HG03342 (cell line): ENCODE results near the gene POLD4.

Experiments used
- ATAC-seq: cut with Tn5 transposase; IDR thresholded peaks from one replicate; pipeline ENCODE4 v1.9.1; 2021; ENCODE audit warnings: mild to moderate bottlenecking, moderate library complexity; ENCODE audit not compliant: unreplicated experiment

The POLD4 gene

DNA sequence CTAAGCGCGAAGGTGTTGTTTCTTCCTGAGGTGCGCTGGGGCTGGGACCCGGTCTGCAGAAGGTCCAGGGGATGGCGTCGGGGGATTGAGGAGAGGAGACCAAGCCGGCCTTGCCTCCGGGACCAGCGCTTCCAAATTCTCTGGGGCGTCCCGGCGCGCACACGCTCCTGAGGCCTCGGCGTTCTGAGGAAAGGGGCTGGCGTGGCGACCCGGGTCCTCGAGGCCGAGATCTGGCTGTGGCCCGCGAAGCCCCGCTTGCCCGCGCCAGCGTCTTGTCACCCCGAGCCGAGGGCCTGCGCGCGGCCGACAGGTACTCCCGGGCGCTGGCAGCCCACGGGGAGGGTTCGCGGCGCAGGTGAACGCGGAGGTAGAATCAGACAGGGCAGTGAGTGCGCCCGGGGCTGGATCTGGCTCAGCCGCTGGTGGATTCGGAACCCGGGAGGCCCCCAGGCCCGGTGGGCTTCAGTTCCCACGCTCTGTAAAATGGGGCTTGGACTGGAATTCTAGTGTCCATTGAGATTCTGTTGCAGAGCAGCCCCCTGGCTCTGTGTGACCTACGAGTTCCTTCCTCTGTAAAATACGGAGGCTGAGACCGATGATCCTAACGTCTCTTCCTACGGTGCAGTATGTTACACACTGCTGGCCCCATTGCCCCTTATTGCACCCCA, 35.3 kb downstream of the POLD4 start:
- no peak for ATAC-seq

DNA sequence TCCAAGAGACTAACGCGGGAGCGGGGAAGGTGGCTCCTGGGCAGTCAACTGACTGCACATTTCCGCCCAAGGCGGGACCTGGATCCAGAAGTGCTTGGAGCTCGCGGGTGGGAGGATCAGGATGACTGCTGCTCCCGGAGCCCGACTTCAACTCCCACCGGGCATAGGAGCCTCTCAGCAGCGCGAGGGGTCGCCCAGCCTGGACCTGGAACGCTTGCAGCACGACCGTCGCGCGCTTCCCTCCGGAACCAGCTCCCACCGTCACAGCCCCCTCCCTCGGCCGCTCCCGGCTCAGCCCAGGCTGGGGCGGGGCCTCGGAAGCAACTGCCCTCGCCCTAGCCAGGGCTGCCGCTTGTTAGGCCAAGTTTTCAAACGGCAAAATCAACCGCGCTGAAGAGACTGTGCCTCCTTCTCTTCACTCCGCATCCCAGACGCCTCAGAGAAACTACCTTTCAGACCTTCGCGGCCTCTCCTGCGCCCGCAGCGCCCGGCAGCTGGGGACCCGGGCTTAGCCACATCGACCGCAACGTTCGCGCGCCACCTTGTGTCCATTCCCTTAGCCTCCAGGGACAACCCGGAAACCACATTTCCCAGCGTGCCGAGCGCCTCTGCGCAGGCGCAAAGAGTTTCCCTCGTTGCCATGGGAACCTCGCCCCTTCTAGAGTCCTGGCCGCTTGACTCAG, 36.0 kb downstream of the POLD4 start:
- ATAC-seq, result peak; percentile 81

DNA sequence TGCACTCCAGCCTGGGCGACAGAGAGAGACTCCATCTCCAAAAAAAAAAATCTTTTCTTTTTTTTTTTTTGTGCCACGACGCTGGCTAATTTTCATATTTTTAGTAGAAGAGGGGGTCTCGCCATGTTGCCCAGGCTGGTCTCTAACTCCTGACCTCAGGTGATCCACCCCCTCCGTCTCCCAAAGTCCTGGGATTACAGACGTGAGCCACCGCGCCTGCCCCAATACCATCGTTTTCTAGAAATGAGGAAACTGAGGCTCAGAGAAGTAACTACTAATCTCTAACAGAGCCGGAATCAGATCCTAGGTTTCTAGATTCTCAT, 36.5 kb downstream of the POLD4 start:
- no peak for ATAC-seq

DNA sequence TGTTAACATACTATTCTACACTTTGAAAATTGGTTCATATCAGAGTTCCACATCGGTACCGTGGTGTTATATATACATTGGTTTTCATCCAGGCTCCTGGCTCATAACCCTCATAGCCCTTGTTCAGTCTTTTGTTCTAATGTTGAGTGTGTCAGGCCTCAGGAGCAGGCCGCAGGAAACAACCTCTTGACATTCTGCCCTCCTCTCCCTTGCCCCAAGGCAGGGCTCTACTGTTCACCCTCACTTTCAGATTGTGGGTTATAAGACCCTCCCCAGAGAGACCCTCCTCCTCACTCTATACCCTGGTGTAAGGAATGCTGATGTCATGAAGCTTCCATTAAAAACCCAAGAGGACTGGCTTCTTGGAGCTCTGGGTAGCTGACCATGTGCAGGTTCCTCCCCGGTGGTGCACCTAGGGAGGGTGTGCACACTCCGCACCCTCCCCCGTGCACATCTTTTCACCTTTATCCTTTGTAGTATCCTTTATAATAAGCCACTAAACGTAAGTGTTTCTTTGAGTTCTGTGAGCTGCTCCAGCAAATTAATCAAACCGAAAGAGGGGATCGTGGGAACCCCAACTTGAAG, 37.9 kb downstream of the POLD4 start:
- no peak for ATAC-seq

DNA sequence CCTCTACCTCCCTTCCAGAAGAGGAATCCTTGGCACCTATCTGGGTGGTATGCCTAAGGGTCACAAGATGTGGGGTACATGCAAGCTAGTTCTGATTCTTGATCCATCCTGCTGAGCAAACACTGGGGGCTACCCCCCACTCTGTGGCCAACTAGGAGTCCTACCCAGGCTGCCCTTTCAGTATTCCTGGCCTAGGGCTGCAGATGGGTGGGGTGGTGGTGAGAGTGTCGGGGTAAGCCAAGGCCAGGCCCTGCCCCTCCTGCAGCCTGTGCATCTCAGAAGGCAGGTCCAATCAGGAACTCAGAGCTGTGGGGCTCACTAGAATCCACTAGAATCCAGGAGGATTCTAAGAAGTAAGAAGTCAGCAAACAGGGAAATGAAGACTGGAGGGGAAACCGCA, 39.1 kb downstream of the POLD4 start:
- ATAC-seq, result no peak

DNA sequence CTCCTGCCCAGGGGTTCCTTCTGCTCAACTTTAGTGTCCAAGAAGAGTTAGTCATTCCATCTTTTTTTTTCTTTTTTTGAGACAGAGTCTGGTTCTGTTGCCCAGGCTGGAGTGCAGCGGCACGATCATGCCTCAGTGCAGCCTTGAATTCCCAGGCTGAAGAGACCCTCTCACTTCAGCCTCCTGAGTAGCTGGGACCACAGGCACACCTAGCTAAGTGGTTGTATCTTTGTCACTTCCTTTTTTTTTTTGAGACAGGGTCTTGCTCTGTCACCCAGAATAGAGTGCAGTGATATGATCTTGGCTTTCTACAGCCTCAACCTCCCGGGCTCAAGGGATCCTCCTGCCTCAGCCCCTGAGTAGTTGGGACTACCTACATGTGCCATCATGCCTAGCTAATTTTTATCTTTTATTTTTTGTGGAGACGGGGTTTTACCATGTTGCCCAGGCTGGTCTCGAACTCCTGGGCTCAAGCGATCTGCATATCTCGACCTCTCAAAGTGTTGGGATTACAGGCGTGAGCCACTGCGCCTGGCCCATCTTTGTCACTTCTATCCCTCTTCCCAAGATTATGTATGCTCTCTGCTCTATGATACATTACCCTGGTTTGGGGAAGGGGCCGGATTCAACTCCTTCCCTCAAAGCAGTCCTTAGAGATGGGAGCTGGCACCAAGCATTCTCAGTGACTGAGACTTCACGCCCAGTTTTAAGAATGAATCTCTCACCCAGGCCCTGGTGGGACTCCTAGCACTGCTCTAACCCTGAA, 40.0 kb downstream of the POLD4 start:
- ATAC-seq, result no peak

DNA sequence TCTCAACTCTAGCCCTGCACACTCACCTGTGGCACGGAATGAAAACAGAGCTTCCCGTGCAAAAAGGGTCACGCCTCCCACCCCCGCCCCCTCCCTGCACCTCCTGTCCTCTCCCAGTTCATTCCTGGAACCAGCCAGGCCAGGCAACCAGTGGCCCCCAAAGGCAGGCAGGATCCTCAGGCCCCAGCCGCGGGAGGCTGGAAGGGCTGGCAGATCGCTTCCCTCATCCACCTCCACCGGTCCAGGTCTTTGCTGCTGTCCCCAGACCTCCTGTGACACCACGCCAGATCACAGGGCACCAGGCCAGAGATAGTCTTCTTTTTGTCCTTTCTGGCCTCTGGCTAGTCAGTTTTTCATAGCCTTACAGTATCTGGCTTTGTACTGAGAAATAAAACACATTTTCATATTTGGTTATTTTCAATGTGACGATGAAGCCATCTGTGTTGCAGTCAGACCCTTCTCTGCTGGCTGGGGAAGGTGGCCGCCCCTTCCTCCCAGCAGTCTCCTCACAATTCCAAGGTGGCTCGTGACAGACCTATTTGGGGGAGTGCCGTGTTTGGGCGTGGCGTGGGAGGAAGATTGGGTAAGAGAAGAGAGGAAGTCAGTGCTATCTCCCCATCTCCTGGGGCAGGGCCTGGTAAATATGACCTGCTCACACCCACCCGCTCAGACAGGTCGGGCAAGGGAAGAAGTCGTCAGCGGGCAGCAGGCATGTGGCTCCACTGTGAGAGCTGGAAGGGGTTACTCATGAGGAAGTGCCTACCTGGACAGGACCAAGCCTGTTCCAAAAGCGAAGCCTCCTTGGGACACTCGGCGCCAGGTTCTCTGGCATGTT, 40.9 kb downstream of the POLD4 start:
- ATAC-seq, result no peak

DNA sequence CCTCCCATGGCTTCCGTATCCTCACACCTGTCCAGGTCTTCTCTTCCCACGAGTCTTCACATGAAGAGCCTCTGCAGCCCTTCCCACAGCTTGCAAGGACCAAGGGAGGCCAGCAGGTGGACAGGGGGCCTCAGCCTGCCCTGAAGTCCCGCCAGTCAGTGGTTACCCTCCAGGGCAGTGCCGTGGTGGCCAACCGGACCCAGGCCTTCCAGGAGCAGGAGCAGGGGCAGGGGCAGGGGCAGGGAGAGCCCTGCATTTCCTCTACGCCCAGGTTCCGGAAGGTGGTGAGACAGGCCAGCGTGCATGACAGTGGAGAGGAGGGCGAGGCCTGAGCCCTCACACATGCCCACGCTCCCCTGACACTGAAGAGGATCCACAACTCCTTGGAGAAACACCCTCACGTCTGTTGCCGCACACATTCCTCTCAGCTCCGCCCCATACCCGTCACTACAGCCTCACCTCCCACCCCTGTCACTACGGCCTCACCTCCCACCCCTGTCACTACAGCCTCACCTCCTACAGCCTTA, 41.7 kb downstream of the POLD4 start:
- ATAC-seq, result no peak

DNA sequence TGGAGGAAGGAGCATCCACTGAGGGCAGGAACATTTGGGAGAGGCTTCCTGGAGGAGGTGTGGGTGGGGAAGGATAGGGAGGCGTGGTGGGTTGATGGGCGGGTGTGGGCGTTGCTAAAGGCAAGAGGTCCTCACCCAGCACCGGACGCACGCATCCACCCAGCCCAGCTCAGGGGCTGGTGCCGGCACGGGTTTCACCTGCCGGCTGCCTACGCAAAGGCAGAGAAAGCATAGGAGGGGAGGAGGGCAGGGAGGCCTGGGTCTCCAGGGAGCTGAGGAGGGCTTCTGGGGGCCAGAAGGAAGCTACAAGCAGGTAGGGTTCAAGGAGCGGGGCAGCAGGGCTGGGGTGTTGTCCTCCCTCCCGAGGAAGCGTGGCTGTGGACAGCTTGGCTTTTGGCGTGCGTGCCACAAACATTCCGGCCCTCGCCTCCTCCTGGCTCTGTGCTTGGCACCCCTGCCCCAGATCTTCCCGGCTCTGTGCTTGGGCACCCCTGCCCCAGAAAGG, 42.2 kb downstream of the POLD4 start:
- ATAC-seq, result no peak

DNA sequence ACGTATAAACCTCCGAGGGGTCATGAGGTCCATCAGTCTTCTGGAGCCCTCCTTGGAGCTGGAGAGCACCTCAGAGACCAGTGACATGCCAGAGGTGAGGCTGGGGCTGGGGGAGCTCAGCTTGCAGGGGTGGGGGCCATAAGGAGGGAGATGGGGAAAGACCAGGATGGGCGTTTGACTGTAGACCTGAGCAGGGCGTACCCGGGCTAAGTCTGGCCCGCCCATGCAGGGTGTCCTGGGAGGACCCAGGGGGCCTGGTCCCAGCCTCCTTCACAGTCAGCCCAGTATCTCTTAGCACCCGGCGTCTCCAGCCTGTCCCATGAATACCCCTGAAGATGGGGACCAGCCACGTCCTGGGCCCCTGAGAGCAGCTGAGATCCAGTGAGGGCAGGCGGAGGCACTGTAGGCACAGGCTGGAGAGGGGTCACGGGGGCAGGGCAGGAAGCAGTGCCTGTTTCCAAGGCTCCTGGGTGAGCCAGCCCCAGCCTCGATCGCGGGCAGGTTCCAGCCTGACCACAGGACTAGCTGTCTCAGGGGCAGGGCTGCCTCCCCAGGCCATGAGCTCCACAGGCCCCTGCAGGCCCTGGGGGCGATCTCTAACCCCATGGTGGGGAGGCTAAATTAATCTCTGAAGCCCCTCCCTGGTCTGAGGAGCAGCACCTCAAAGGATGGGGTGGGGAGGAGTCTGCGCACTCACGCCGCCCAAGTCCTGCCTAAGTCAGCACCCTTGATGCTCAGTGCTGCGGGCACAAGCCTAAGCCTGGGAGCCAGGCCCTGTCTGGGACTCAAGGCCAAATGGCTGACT, 42.9 kb downstream of the POLD4 start:
- ATAC-seq, result no peak

DNA sequence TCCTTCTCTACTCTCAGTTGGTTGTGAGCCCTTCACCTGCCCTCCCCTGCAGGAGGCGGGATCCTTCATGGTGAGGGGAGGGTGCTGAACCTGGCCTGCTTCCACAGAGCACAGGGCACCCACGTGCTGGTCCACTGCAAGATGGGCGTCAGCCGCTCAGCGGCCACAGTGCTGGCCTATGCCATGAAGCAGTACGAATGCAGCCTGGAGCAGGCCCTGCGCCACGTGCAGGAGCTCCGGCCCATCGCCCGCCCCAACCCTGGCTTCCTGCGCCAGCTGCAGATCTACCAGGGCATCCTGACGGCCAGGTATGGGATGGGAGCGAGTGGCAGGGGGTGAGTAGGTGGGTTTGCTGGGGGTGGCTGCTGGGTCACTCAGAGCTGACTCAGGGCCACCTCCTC, 43.7 kb downstream of the POLD4 start:
- no peak for ATAC-seq

DNA sequence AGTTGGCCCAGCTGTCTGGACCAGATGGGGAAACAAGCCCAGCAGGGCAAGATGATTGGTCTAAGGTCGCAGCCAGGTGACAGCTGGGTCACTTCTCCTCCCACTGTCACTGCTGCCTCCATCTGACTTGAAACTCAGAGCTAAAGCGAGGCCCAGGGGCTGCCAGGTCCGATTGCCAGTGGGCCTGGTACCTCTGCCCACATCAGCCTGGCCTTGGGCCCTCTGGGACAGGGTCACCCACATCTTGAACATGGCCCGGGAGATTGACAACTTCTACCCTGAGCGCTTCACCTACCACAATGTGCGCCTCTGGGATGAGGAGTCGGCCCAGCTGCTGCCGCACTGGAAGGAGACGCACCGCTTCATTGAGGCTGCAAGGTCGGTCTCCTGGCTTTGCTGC, 44.2 kb downstream of the POLD4 start:
- no peak for ATAC-seq

DNA sequence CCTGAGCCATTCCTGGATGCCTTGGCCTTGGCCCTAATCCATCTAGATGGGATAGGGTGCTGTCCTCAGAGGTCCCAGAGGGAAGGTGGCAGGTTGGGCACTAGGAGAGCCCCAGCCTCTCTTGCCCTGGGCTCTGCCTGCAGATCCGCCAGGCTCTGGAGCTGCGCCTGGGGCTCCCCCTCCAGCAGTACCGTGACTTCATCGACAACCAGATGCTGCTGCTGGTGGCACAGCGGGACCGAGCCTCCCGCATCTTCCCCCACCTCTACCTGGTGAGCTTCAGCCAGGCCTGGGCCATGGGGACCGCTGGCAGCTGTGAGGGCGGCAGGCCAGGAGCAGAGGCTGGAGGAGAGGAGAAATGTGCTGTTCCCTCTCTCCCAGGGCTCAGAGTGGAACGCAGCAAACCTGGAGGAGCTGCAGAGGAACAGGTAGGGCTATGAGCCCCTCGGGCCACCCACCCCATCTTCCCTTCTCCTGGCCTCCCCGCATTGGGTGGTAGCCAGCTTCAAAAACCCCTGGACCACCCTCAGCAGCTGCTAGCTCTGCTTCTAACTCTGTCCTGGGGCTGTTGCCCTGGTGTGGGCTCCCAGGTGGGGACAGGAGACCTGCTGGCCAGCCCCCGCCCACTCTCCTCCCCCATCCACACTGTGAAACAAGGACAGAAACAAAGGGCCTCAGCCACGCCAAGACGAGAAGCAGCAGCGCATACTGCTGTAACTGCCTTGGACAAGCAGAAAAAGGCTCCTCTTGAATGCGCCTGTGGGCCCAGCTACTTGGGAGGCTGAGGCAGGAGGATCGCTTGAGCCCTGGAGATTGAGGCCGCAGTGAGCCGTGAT, 45.1 kb downstream of the POLD4 start:
- ATAC-seq, result no peak

DNA sequence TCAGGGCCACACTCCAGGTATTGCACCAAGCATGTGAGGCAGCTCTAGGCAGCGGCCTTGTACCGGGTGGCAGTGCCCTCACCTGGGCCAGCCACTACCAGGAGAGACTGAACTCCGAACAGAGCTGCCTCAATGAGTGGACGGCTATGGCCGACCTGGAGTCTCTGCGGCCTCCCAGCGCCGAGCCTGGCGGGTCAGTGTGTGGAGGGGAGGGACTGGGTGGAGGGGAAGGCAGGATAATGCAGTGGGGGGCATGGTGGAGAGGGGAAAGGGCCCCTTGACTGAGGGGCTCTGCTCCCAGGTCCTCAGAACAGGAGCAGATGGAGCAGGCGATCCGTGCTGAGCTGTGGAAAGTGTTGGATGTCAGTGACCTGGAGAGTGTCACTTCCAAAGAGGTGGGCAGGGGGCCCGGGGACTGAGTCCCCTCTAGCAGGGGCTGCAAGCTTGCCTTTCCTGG, 45.8 kb downstream of the POLD4 start:
- ATAC-seq, result no peak

DNA sequence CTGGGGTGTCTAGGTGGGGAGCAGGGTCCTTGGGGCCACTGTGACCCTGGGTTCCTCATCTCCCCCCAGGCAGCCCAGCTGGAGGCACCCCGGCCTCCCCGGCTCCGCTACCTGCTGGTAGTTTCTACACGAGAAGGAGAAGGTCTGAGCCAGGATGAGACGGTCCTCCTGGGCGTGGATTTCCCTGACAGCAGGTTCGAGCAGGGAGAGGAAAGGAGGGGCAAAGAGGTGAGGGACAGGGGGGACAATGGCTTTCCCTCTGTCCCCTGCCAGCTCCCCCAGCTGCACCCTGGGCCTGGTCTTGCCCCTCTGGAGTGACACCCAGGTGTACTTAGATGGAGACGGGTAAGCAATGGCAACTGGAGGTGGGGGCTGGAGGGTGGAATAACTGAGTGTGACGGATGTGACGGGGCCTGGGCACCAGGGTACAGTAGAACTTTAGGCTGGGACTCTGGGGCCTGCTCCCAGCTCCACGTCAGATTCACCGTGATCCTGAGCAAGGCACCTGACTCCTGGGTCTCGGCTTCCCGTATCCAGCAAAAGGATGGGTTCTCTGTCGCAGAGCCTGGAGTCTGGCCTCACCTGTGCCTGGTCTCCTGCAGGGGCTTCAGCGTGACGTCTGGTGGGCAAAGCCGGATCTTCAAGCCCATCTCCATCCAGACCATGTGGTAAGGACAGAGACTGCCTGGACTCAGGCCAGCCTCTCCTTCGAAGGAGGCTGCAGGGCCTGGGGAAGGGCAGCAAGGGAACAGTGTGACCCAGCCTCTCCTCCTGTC, 46.4 kb downstream of the POLD4 start:
- no peak for ATAC-seq

DNA sequence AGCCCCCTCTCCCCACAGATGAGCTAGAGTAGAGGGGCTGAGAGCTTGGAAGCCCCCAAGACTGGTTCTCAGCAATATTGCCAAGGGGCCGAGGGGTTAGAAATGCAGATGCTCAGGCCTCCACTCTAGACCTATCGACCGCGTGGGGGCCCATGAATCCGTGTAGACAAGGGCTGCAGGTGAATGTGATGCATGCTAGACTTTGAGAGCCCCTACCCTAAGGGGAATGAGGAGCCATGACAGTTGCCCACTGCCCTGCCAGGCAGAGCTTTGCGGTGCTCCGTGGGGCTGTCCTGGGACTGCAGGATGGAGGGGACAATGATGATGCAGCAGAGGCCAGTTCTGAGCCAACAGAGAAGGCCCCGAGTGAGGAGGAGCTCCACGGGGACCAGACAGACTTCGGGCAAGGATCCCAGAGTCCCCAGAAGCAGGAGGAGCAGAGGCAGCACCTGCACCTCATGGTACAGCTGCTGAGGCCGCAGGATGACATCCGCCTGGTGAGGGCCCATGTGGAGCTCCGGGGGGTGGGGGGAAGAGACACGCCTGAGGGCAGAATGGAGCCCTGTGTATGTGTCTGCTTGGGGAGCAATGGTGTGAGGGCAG, 48.7 kb downstream of the POLD4 start:
- ATAC-seq, result no peak

DNA sequence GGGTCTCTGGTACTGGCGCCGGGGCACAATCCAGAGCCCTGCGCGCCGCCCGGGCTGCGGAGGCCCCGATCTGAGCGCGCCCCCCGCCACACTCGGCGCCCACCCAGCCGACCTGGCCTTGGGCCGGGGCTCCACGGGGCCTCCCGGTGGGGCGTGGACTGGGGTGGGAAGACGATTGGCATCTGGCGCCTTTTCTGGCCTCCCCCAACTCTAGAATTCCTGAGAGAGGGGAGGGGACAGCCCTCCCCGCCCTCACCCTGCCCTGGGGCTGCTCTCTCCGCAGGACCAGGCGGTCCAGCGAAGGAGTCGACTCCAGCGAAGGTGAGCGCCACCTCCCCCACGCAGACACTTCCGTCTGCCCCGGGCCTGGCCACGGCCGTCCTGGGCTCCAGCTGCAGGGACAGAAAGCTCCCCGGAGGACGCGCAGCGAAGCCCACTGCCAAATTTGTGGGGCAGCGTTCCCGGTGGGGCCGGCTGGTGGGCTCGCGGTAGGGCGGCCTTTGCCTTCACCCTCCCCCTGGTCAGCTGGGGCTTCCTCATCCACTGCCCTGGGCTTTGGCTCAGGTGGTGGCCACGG, 49.4 kb downstream of the POLD4 start:
- ATAC-seq, result no peak
